CD1c-positive myeloid dendritic cell (primary cell): ENCODE results near the gene STAG3.
A peak's percentile ranks its signal among the peaks of the same experiment; 100 is the strongest.
"Not testable (repeated sequence)": the region's sequence is repeated elsewhere in the genome, so short reads cannot be mapped to it uniquely, and the experiment has no call there.

Experiments used
- DNase-seq: peaks from one replicate; pipeline ENCODE4 v3.0.0-alpha.2; 2016; ENCODE audit errors: extremely low spot score

The STAG3 gene

DNA sequence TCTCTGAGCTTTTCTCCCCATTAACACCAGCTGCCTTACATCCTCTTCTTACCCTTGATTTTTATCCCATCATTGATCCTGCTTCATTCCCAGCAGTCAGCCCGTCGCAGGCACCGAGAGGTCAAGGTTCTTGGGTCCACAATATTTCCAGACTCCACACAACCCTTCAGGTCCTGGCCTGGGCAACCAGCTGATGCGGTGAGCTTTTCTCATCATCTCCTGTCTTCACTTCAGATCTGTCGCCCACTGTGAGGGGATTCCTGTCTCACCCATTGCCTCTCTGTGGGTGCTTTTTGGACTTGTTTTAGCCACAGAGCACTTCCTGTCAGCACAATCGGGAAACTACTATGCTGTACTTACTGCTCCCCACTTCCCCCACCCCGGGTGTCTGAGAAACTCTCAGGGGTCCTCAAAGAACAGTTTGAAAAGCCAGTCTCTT lies 33.6 kb downstream of the STAG3 start:
- no peak for DNase-seq

DNA sequence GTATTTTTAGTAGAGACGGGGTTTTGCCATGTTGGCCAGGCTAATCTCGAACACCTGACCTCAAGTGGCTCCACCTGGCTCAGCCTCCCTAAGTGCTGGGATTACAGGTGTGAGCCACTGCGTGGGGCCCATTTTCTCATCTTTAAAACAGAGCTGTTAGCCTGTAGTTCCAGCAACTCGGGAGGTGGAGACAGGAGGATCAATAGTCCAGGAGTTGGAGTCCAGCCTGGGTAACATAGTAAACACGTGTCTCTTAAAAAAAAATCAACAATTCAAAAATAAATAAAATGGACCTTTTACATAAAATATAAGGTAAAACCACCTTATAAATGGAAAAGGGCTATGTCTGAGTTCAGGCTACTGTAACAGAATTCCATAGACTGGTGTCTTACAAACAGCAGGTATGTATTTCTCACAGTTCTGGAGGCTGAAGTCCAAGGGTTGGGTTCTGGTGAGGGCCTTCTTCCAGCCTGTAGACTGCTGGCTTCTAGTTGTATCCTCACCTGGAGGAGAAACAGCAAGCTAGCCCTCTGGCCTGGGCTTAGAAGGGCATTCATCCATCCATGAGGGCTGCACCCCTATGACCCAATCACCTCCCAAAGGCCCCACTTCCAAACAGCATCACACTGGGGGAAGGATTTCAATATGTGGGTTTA lies 35.0 kb downstream of the STAG3 start:
- DNase-seq: no peak

- no peak for DNase-seq
These were observed 36.0 kb downstream of the STAG3 start for GRCh38 chr7:100213672-100214071.

DNA sequence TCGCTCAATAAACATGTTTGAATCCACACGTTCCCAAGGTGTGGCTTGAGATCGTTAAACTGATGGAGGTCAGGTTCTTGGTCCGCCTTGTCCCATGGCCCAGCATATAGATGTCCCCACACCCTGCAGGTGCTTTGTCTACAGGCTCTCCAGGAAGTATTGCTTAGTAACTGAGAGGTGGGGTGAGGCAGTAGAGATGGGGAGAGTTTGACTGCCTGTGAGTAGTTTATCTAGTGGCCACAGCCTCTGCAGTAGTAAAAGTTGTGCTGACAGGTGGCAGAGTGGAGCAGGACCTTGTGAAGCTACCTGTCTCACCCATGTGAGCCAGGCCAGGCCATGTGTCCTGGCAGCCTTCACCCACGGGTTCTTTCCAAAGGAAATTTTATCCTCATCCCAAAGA lies 36.6 kb downstream of the STAG3 start:
- not testable (repeated sequence) for DNase-seq

DNA sequence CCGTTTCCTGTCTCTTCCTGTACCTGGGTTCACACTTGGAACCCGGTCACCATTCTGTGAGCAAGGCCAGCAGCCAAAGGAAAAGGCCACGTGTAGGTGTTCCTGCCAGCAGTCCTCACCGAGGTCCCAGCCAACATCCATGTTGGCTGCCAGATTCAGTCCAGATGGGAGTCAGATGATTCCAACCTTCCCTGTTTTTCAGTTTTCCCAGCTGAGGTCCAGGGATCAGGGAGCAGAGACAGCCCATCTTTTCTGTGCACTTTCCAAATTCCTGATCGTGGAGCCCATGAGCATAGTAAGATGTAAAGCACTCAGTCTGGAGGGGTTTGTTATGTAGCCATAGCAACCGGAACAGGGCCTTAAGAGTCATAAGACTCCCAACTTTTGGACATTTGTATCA lies 38.2 kb downstream of the STAG3 start:
- DNase-seq: no peak

DNA sequence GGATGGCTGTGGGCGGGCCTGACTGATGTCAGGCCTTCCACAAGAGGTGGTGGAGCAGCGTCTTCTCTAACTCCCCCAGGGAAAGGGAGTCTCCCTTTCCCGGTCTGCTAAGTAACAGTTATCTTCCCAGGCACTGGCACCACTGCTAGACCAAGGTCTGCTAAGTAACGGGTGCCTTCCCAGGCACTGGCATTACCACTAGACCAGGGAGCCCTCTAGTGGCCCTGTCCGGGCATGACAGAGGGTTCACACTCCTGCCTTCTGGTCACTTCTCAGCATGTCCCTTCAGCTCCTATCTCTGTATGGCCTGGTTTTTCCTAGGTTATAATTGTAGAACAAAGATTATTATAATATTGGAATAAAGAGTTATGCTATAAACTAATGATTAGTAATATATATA lies 40.2 kb downstream of the STAG3 start:
- DNase-seq: peak; percentile 60

DNA sequence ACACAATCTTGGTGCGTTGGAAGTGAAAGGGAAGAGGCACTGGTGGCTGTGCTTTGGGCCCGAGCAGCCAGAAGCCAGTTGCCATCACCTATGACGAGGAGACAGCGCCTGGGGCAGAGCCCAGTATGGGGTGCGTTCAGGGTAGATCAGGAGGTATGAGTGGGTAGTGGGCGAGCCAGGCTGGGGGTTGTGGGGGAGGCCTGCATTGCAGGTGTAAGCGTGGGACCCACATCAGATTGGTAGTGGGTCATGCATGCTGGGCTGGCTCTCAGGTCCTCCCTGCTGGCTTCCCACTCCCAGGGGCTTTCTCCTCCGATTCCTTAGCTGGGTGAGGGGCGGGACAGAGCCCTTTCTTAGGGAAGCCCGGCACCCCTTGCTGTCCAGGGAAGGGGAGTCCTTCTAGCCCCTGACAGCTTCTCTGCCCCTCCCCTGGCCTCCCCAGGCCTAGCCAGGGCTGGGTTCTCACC lies 41.6 kb downstream of the STAG3 start:
- DNase-seq: no peak

- DNase-seq: not testable (repeated sequence)
These were observed 42.3 kb downstream of the STAG3 start, which contains the start of gene PVRIG for GRCh38 chr7:100219801-100220585. TSS of gene PVRIG (plus strand) at chr7:100219949. CDS start at chr7:100219971, 22 bp downstream.

DNA sequence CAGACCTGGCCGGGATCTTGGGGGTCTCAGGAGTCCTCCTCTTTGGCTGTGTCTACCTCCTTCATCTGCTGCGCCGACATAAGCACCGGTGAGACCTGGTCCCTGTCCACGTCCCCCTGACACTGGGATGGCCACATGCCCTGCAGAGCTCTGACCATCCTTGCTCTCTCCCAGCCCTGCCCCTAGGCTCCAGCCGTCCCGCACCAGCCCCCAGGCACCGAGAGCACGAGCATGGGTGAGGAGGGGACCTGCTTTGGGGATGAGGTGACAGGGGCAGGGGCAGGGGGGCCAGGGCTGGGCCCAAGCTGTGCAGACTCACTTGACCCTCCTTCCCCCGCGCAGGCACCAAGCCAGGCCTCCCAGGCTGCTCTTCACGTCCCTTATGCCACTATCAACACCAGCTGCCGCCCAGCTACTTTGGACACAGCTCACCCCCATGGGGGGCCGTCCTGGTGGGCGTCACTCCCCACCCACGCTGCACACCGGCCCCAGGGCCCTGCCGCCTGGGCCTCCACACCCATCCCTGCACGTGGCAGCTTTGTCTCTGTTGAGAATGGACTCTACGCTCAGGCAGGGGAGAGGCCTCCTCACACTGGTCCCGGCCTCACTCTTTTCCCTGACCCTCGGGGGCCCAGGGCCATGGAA lies 43.0 kb downstream of the STAG3 start:
- no peak for DNase-seq

DNA sequence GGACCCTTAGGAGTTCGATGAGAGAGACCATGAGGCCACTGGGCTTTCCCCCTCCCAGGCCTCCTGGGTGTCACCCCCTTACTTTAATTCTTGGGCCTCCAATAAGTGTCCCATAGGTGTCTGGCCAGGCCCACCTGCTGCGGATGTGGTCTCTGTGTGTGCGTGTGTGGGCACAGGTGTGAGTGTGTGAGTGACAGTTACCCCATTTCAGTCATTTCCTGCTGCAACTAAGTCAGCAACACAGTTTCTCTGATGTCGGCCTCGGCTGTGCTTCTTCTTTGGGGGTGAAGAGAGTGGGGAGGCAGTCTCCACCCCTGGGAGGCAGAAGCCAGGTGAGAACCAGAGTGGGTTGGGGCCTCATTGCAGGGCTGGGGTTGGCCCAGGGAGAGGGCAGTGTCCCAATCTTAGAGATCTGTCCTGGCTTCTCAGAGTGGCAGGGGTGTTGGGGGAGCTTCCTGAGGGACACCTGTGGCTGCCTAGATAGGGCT lies 43.6 kb downstream of the STAG3 start:
- peak; percentile 26 for DNase-seq

- no peak for DNase-seq
These were observed 44.2 kb downstream of the STAG3 start for GRCh38 chr7:100221767-100222444.

GRCh38 chr7:100222445-100223132 lies 44.9 kb downstream of the STAG3 start:
- no peak for DNase-seq

GRCh38 chr7:100223376-100223927 lies 45.7 kb downstream of the STAG3 start:
- DNase-seq: not testable (repeated sequence)

DNA sequence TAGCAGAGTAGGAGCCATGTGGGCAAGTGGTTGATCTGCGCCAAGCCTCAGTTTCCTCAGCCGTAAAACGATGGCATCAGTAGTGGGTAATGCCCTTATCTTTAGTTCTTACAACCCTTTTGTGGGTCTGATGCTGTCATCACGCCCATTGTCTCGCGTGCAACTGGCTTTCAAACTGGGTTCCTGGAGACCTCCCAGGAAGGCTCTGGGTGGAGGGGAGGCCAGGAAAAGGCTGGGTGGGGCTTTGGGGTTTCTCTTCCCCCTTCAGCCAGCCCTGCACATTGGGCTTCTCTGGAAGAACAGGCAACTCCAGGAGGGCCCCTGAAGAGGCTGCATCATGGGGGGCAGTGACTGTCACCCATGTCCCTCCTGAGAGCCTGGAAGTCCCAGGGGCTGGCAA lies 47.2 kb downstream of the STAG3 start:
- DNase-seq: not testable (repeated sequence)

- DNase-seq: not testable (repeated sequence)
These were observed 57.1 kb downstream of the STAG3 start for GRCh38 chr7:100234660-100235317.

GRCh38 chr7:100239975-100240374 lies 62.3 kb downstream of the STAG3 start:
- not testable (repeated sequence) for DNase-seq

GRCh38 chr7:100243385-100243784 lies 65.7 kb downstream of the STAG3 start:
- DNase-seq: peak; percentile 40

DNA sequence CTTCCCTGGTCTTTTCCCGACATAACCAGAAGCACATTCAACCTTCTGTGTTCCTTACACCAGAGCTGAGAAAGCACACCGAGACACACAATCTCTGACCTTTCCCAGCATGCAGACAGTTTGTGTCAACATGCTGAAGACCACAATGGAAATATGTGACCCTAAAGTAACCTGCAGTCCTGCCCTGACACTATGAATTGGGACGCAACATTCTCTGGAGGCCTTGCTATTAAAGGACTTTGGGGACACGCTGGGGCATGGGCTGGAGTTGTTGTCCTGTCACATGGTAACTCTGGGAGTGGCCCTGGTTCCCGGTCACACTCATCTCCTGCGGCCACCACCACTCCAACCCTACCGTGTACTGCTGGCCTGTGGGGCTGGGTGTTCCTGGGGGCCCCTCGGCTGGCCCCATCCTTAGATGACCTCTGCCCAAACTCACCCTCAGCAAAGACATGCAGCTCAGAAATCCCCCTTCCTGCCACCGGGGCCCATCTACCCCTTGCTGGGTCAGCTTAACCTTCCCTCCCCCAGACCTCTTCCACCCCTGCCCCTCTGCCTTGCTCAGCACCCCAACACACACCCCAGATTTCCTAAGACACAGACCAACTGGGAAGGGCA lies 67.4 kb downstream of the STAG3 start:
- DNase-seq: not testable (repeated sequence)

DNA sequence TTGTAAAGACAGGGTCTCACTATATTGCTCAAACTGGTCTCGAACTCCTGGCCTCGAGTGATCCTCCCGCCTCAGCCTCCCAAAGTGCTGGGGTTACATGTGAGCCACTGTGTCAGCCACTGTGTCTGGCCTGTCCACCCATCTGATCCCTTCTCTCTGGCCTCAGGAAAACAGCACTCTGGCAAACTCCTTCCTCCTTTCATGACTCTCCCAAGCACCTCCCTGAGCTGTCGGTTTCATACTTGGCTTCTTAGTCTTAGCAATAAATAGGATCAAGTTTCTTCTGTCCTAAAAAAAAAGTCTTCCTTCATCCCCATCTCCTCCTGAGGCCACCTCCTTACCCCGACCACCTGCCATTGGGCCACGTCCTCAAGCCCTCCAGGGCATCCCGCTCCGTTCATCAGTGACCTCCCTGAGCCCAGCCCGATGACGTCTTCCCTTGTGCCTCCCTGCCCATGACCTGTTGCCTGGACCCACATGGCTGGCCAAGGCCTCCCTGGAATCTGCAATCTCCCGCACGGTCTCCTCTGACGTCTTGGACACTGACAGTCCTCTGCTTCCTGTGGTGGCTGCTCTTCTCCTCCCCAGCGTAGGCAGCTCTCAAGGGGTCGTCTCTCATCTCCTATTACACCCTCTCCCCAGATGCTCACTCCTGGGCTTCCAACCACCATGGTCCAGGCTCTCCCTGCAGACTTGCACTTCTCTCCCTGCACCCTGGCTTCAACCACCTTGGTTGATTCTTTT lies 68.6 kb downstream of the STAG3 start:
- DNase-seq: not testable (repeated sequence)
